GM10266 (cell line): Measurements from ENCODE around the gene NBAS.

ENCODE experiments used
- DNase-seq: peaks from one replicate; pipeline ENCODE4 v3.0.0; 2012; ENCODE audit errors: extremely low spot score
- CTCF ChIP-seq: IDR thresholded peaks from 2 replicates; pipeline ENCODE4 v1.5.1; 2012; ENCODE audit warnings: mild to moderate bottlenecking, low read depth; ENCODE audit not compliant: control insufficient read depth, insufficient read depth; ENCODE audit errors: missing control alignments

The NBAS gene

GRCh38 chr2:15293262-15293937, 267.7 kb downstream of the NBAS start:
- no peak for DNase-seq
- TF ChIP-seq CTCF: no peak

- no peak for TF ChIP-seq CTCF
- no peak for DNase-seq
Measured at GRCh38 chr2:15287447-15288184, 273.5 kb downstream of the NBAS start.

- TF ChIP-seq CTCF: no peak
- no peak for DNase-seq
Measured at GRCh38 chr2:15284614-15285013, 276.5 kb downstream of the NBAS start.

- DNase-seq: no peak
- TF ChIP-seq CTCF: no peak
Measured at GRCh38 chr2:15281681-15282080, 279.5 kb downstream of the NBAS start.

- no peak for DNase-seq
- TF ChIP-seq CTCF: no peak
Measured at GRCh38 chr2:15279201-15279876, 281.8 kb downstream of the NBAS start.

GRCh38 chr2:15278296-15278695, 282.8 kb downstream of the NBAS start:
- no peak for TF ChIP-seq CTCF
- no peak for DNase-seq

GRCh38 chr2:15275346-15275745, 285.8 kb downstream of the NBAS start:
- TF ChIP-seq CTCF: no peak
- DNase-seq: no peak
